ENCODE data around the gene DDX41. TPM values are rescaled to one million over a fixed set of nuclear protein-coding genes. Genes with fewer than 3 reads are reported as not detected.

Gene DDX41
- total RNA-seq, 1 donor from 2014 or later = 29.8 TPM

DNA sequence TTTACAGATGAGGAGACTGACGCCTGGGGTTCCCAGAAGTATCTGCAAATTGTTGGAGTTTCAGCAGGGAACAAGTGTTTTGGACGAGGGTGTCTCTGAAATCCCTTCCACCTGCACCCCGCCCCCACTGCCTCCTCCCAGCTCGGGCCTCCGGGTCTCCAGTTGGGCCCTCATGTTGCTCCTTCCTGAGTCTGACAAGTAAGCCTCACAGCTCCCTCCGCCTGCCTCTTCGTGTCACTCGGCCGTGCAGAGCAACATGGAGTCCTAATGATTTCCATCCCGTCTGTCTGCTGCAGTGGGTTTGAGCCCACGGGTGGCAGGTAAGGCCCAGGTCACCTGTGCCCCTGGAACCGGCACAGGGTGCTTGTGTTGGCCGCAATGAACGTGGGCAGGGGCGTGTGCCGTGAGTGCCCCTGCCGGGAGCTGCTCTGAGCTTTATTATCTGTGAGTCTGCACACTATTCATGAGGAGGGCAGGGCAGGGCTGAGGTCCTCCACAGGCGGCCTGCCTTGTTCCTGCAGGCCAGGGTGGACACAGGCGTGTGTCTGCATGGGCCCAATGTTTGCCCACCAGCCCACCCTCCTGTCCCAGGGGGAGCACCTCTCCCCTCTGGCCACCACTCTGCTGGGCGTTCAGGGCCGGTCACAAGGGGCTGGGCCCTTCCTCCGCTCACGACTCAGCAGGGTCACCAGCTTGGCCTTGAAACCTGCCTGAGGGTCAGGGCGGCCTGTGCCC lies 13.2 kb downstream of the DDX41 start:
- DNase-seq (no peak), ATAC-seq (no peak)

DNA sequence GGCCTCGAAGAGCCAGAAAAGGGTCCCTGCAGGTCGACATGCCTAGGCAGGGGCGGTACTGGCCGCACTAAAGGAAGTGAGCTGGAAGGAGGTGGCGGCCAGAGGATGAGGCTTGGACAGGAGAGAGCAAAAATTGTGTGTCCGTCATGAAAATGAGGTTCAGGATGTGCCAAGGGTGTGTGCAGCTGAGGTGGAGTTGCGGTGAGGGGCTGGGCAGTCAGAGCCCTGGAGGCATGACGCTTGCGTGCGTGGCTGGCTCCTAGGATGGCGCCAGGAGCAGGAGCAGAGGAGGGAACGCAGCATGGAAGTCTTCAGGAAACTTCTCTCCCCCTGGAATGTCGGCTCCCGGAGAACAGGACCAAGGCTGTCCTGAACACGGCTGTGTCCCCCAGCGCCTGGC lies 13.9 kb downstream of the DDX41 start:
- ATAC-seq = no peak
- no peak for DNase-seq
- intact Hi-C loops (cut with micrococcal nuclease) = loop anchor here (5.0 kb wide), 1 partner anchor 116 kb away; no protein-coding TSS in a partner anchor

More for the DNA sequence above, 13.2 kb downstream of the DDX41 start:
- intact Hi-C loops (cut with micrococcal nuclease) = loop anchor here (5.0 kb wide), 1 partner anchor 116 kb away; no protein-coding TSS in a partner anchor

DNA sequence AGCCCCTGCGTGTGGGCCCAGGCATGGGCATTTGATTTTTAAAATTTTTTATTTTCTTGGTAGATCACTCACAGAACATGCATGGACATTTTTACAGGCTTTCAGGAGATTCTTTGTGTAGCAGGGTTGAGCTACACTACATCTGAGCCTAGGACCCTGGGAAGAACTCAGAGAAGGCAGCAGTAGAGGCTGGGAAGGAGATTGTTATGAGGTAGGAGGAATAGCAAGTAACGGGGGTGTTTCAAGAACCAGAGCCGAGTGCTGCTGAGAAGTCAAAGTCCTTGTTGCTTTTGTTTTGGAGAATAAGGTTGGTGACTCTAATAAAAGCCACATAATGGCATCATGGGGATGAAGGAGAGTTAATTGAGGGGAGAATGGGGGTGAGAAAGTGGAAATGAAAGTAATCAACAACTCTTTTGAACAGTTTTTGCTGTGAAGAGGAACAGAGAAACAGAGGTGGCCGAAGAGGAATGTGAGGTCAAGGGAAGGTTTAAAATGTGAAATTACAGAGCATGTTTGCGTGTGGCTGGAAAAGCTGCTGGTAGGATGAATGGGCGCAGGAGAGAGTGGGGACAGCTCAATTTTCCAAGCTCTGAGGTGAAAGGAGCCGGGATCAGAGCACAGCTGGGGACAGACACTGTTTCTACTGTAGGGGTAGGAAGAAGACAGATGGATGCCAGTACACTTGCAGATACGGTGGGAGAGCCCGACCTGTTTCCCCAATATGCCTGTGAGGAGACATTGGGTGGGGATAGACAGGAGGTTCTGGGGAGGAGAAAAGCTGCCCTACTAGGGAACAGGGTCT lies 14.7 kb downstream of the DDX41 start:
- ATAC-seq (no peak), DNase-seq (no peak)
- intact Hi-C loops (cut with micrococcal nuclease) = loop anchor here (5.0 kb wide), 1 partner anchor 115 kb away; no protein-coding TSS in a partner anchor

DNA sequence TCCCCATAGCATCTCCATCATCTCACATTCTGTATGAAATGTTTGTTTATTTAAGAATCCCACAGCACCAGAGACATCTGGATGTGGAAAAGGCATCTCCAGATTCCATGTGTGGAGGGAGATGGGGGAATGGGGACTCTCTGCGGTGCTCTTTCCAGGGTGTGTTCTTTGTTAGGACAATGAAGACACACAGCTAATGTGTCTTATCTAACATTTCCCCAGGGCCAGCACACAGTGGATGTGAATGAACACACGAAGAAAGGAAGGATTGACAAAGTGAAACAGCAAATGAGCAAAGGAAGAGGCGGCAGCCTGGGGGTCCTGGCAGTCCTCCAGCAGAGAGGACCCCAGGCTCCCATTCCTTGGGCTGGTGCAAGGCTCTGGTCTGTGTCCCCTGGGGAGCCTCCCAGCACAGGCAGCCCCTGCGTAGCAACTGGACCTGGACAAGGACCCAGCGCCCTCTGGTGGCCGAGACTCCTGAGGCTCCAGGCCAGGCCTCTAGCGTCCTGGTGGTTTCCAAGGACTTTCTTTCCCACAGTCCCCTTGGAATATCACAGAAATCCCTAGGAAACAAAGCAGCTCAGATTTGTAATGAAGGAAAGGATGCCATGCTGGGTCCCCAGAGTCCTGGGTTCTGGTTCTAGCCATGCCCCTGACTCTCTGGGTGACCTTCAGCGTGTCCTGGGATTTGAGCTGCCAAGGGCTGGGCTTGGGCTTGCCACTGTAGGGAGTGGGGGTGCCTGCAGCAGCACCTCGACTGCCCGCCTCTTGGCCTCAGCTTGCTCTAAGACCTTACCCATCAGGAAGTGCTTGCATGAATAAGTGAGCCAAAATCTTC lies 15.9 kb downstream of the DDX41 start:
- peak; percentile 33 for ATAC-seq
- peak; percentile 97 for DNase-seq
- intact Hi-C loops (cut with micrococcal nuclease) = loop anchor here (5.0 kb wide), 1 partner anchor 114 kb away; no protein-coding TSS in a partner anchor

DNA sequence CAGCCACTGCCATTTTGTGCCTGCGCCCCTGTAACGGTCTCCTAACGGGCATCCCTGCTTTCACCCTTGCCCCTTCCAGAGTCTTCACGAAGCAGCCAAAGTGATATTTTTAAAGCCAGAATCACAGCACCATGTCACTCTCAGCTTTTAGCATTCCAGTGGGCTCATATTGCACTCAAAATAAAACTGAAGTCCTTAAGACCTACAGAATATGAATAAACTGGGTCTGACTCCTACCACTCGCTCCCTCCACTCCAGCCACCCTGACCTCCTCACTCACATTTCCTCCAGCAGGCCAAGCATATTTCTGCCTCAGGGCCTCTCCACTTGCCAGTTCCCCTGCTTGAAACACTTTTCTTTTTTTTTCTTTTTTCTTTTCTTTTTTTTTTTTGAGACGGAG lies 16.9 kb downstream of the DDX41 start:
- no peak for DNase-seq
- no peak for ATAC-seq
- intact Hi-C loops (cut with micrococcal nuclease) = loop anchor here (5.0 kb wide), 1 partner anchor 113 kb away; no protein-coding TSS in a partner anchor

DNA sequence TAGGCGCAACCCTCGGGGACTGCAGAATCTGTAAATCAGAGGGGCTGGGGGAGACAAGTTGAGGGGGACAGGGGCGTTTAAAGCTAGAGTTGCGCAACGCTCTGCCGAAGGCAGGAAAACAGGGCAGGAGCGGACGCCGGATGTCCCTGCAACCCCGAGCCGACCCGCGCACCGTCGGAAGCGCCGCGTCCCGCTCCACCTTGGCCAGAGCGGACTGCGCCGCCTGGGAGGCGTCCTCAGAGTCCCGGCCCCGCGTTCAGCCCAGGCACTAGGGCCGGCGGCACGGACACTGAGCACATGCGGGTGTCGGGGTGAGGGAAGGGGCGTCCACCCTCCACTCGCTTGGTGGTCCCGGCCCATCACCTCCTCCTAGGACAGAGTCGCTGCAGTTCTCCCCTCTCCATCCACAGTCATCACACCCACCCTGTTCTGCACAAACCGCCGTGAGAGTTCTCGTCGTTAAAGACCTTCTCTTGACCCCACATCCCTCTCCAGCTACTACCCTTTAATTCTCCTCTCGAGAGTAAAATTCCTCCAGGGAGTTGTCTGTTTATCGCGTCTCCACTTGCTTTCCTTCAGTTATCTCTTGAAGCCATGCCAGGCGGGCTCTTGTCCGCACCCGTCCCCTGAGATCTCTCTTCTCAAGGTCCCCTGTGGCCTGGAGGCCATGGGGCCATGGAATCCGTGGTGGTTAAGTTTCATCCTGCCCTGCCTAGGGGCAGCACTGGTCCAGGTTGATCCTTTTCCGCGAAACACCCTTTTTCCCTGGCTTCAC lies 18.6 kb downstream of the DDX41 start:
- DNase-seq (peak; percentile 71), ATAC-seq (peak; percentile 8)
- intact Hi-C loops (cut with micrococcal nuclease) = no loop called here

DNA sequence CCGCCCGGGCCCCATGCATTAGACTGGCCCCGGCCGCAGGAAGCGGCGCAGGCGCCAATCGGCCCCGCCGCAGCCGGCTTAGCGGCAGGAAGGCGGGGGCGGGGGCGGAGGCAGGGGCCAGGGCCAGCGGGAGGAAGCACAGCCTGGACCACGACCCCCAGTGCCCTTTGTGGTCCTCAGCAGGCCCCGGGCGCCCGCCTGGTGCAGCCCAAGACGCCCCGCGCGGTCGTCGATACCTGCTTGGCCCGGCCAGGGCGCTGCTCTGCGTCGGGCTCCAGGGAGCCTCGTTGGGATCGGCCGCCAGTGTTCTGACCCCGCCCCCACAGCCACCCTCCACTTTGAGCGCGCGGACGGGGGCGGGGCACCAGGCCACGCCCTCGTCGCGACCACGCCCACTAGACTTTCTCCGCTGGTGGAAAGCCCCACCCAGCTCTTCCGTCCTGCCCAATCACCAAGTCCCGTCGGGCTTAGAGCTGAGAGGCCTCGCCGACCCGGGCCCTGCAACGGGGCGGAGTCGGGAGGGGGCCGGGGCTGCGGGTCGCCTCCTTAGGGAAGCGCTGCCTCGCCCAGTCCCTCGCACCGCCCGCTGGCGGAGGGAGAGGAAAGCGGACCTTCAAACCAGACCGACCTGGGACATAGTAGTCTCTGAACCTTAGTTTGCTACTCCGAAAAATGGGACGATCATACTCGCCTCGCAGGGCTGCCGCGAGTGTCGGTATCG lies 19.3 kb downstream of the DDX41 start, which contains the start of gene PDLIM7:
PDLIM7 (minus strand) TSS at position 313 of the 721 bp plus-strand sequence. CDS start 1,092 bp downstream, outside the sequence.
- intact Hi-C loops (cut with micrococcal nuclease) = no loop called here
- ATAC-seq = peak; percentile 89
- DNase-seq = peak; percentile 98

DNA sequence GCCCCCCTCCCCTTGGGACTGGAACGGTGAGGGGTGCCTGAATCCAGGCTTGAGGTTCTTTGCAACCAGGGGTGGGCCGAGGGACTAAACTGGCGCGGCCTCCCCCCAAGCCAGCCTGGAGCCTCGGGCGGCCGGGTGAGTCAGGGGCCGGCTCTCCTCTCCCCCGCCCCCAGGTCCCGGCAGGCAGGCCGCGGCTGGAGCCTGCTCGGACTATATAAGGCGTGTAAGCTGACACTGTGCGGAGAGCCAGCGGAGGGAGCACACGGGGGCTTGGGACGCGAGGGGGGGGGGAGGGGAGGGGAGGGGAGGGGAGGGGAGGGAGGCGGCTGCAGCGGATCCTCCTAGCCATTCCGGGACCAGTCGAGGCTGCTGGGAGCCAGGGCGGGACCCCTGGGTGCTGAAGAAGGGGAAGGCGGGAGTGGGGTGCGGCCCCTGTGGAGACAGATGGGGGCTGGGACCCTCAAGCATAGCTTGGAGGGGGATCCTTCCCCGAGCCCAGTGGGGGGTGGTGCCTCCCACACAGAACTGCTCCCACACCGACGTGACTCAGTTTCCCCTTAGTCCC lies 20.0 kb downstream of the DDX41 start:
- DNase-seq = peak; percentile 85
- intact Hi-C loops (cut with micrococcal nuclease) = no loop called here
- ATAC-seq = peak; percentile 65

DNA sequence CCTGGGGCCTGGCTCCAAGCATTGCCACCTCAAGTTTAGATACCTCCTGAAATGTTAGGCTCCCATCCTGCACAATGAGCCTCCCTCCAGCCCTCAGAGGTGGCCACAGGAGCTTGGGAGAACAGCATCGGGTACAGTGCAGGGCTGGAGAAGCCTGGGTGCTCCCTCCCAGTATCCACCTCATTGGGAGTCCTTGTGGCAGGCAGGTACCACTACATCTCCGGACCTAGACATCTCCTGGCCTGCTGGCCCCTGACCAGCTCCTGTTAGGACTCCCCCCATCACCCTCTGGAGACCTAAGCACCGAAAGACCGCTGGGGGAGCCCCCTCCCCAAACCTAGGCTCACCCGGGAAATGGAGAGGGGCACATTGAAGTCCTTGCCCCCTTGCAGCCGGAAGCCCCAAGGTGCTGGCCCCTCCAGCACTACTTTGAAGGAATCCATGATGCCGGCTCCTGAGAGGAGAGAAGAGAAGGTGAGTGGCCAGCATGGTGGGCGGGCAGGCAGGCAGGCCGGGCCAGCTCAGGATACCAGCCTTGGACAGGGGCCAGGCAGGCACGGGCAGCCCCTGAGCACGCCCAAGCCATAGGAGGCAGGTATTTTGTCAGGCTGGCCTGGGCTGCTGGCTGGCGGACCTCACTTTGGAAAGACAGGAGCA lies 20.6 kb downstream of the DDX41 start:
- ATAC-seq (no peak), DNase-seq (no peak)
- intact Hi-C loops (cut with micrococcal nuclease) = no loop called here

DNA sequence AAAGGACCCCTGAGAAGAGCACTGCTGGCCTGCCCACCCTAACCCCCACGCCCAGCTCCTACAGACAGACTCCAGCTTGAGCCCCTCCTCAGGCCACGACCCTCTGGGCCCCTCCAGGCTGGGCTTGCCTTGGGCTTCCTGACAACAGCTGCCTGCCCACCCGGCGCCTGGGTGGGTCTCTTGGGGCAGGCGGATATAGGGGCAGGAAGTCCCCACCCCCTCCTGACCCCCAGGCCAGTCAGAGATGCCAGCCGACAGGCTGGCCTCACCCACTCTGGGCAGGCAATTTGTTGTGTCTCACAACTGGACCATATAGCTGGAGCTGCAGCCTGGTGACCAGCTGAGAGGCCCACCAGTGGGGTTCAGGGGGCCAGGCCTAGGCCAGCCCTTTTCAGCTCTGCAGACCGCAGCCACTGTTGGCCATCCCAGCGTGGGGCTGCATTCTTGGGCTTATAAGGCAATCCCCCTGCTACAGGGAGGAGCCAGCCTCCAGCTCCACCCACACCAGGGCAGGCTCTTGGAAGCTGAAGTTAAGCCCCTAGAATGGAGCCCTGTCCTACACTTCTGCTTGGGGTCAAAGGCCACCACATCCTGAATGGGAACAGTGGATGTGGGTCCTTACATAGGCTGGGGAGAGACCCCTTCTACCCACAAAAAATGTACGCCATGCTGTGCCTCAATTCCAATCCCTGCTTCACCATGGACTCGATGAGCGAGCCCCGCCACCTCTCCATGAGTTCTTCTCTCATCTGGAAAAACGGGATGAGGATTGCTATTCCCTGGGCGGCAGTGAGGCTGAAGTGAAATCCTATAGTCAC lies 21.3 kb downstream of the DDX41 start:
- DNase-seq (peak; percentile 71), ATAC-seq (no peak)
- intact Hi-C loops (cut with micrococcal nuclease) = no loop called here

DNA sequence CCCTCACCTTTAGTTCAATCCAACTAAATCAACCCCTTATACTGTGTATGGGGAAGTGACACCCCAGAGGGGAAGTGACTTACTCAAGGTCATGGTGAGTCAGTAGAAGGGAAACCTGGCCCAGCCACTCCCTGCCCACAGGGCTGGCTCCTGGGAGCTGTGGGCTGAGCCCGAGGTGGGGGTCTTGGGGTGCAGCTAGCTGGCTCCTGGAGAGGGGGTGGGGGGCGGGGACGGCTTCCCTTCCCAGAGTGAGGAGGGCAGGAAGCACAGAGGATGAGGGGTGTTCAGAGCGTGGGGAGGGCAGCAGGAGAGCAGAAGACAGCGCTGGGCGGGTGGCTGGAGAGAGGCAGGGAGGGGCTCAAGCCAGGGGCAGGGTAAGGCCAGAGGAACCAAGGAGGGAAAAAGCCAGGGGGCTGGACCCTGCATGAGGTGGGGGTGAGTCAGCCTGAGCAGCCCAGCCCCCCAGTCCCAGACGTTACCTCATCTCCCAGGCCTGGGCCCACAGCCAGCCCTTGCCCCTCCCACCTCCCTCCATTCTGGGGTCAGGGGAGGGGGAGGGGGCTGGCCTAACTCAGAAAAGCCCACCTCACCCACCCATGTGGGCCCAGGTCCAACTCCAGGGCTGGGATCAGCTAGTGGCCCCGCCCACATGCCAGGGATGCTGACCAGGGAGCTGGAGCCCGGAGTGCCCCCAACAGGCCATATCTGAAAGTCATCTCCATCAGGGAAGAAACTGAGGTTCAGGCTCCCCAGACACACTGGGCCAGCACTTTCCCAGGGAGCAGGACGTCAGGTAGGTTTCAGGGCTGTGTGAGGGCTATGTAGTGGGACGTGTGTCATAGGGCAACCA lies 22.2 kb downstream of the DDX41 start:
- intact Hi-C loops (cut with micrococcal nuclease) = no loop called here
- peak; percentile 1 for ATAC-seq
- peak; percentile 70 for DNase-seq

DNA sequence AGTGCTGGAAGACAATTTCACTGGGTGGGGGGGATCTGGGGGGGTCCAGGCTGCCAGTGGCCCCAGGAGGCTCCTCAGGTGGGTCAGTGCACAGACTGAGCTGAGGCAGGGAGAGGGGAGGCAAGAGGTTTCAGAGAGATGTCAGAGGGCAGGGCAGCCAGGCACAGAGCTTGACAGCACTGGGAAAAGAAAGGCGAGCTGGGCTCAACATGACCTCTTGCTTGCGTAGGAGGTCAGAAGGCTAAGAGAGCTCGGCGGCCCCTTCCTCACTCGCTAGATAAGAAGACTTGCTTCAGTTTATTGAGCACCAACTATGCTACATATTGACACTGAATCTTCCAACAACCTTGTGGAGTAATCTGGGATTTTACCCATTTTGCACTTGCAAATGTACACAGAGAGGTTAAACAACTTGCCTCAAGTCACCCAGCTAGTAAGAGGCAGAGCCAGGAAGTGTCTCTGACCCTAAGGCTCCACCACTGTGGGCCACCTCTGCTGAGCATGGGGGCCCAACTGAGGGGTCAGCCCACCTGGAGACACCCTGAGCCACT lies 22.9 kb downstream of the DDX41 start:
- ATAC-seq = no peak
- intact Hi-C loops (cut with micrococcal nuclease) = no loop called here

DNA sequence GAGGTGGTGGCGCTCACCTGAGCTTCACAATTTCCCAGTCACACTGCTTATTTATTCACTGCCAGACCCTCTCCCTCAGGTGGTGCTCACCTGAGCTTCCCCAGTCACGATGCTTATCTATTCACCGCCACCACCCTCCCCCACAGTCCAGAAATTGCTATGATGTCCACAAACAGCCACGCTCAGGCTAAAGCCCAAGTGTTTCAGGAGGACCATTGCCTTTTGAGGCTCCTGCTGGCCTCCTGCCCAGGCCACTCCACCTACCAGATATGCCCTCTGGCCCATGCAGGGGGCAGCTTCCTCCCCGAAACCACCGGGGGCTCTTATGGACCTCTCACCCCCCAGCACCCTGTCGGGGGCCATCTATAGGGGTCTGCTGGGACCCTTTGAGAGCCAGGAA lies 23.9 kb downstream of the DDX41 start:
- DNase-seq = no peak
- intact Hi-C loops (cut with micrococcal nuclease) = no loop called here
- ATAC-seq = no peak

More for the DNA sequence above, 22.9 kb downstream of the DDX41 start:
- DNase-seq = no peak

DNA sequence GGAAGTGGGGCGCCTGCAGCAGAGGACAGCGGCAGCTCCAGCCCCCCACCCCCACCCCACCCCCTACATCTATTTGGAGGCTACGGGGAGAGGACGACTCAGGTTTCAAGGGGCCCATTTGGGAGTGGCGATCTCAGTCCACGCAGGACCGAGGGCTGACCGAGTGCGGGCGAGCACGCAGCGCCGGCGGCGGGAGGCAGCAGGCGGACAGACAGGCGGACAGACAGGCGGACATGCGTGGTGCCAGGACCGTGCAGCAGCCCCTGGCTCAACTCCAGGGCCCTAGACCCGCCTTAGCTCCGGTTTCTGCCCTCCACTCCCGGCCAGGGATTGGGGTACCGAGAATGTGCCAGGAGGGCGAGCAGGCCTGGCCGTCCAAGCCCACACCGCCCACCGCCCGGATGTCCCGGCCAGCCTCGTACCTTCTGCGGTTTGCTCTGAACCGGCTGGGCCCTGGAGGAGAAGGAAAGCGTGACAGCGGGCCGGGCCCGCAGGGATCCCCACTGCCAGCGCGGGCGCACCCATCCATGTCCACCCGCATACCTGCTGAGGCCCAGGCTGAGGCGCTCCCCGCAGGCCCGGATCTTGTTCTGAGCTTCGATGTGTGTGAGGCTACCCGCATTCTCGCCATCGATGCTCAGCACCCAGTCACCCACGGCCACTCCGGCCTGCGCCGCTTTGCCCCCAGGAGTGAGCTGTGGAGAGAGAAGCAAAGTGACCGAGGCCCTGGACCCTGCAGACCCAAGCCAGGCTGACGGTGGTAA lies 24.6 kb downstream of the DDX41 start:
- ATAC-seq (no peak), DNase-seq (no peak)
- intact Hi-C loops (cut with micrococcal nuclease) = no loop called here

All from left ventricle myocardium superior (tissue), 1 donor.